ENCODE measurements around the gene MACROD2. TPM values are rescaled to one million over a fixed set of nuclear protein-coding genes. Genes with fewer than 3 reads are reported as not detected.

MACROD2 gene
- total RNA-seq, 2 experiments from 2014 or later: not detected

GRCh38 chr20:14717134-14717999 is 722.1 kb downstream of the MACROD2 start:
- CTCF ChIA-PET: no interaction called here
- Mint-ChIP-seq H3K4me3 (no peak overlapping the region), H3K9me3 (peaks cover 24% of the 10 kb centered on the region), H3K4me1 (ENCODE audit: low read depth) (no peaks in the 10 kb centered on the region), H3K27me3 (no peaks in the 10 kb centered on the region), H3K27ac (no peak overlapping the region), H3K36me3 (no peaks in the 10 kb centered on the region)
- DNase-seq: no peak
- POLR2A ChIA-PET: no interaction called here
- intact Hi-C loops (cut with micrococcal nuclease): no loop called here

DNA sequence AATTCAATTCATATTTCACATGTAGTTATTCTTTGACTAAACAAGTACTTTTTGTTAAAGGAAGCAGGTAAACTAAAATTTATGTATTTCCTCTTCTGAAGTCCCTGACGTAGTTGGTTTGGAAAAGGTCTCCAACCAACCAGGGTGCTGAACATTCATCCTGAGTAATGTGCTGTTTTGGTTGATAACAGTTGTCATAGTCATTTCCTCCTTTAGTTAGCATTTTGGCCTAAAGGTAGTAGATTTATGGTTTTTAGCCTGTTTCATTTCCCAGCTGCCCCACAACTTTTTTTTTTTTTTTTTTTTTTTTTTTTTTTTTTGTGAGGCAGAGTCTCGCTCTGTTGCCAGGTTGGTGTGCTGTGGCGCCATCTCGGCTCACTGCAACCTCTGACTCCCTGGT is 724.9 kb downstream of the MACROD2 start:
- no peak for DNase-seq
- H3K36me3 Mint-ChIP-seq: no peaks in the 10 kb centered on the region
- peaks cover 23% of the 10 kb centered on the region for H3K9me3 Mint-ChIP-seq
- no peak overlapping the region for H3K4me3 Mint-ChIP-seq
- no peaks in the 10 kb centered on the region for H3K4me1 Mint-ChIP-seq (ENCODE audit: low read depth)
- H3K27me3 Mint-ChIP-seq: no peaks in the 10 kb centered on the region
- ChIA-PET CTCF (no interaction called here), POLR2A (no interaction called here)
- H3K27ac Mint-ChIP-seq: no peak overlapping the region
- intact Hi-C loops (cut with micrococcal nuclease): no loop called here

DNA sequence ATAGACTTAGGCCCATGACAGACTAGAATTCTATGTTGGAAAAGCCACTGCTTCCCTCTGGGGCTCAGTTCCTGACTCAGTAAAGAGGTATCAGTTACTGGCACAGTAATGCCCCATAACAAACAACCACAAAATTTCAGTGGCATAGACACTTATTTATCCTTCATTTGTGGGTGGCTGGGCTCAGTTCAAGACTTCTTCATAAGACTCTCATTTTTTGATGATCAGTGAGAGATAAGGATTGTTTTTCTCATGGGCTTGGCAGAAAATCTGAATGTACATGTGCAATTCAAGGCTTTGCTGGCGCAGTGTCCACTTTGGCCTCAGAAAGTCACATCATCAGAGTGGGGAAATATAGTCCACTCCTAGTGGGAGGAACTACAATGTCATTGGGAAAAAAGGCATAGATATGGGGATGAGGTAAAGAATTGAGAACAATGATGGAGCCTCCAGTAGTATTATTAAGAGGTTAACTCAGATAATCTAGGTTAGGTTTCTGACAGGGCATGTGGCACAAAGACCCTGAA is 726.7 kb downstream of the MACROD2 start:
- no peak for DNase-seq
- Mint-ChIP-seq H3K27ac (no peak overlapping the region), H3K36me3 (no peaks in the 10 kb centered on the region), H3K27me3 (no peaks in the 10 kb centered on the region), H3K4me1 (ENCODE audit: low read depth) (no peaks in the 10 kb centered on the region), H3K4me3 (no peak overlapping the region), H3K9me3 (peaks cover 24% of the 10 kb centered on the region)
- intact Hi-C loops (cut with micrococcal nuclease): no loop called here
- POLR2A ChIA-PET: no interaction called here
- CTCF ChIA-PET: no interaction called here

DNA sequence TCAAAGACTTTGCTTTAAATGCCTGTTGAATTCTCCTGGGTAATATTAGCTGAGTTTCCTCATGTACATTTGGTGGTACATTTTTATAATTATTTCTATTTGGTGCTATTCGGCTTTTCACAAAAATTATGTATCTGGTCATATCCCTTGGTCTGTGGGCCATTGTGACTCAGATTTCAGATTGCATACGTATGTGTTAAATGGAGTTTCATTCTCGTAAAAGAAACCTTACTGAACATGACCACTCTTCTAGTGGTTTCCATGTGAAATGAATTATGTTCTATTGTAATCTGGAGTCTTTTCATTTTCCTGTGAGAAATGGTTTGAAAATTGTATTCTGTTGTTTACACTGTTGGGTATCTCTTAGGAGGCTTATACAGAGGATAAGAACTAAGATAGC is 728.3 kb downstream of the MACROD2 start:
- POLR2A ChIA-PET: no interaction called here
- H3K4me3 Mint-ChIP-seq: no peak overlapping the region
- peaks cover 21% of the 10 kb centered on the region for H3K9me3 Mint-ChIP-seq
- no peak for DNase-seq
- H3K36me3 Mint-ChIP-seq: no peaks in the 10 kb centered on the region
- intact Hi-C loops (cut with micrococcal nuclease): no loop called here
- no peaks in the 10 kb centered on the region for H3K27me3 Mint-ChIP-seq
- H3K4me1 Mint-ChIP-seq (ENCODE audit: low read depth): no peaks in the 10 kb centered on the region
- CTCF ChIA-PET: interaction anchor here (0.7 kb wide), 1 partner anchor 38 kb away, joined by 3 read pairs; no protein-coding TSS in a partner anchor
- no peak overlapping the region for H3K27ac Mint-ChIP-seq

DNA sequence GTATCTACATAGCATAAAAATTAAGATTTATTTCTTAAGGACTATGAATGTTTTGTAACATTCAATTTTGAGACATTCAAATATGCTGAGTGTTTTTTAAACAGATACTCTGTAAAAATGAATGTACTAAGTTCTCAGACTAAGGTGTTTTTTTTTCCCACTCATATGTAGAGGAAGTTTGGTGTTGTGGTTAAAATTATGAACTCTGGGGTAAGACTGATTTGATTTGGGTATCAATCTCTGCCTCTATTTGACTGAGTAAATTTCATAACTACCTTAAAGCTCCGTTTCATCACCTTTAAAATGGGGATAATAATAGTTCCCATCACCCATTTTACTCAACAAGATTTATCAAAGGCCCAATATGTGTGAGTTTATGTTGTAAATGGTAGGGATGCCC is 728.7 kb downstream of the MACROD2 start:
- Mint-ChIP-seq H3K27me3 (no peaks in the 10 kb centered on the region), H3K27ac (no peak overlapping the region), H3K4me1 (ENCODE audit: low read depth) (no peaks in the 10 kb centered on the region), H3K36me3 (no peaks in the 10 kb centered on the region), H3K9me3 (peaks cover 21% of the 10 kb centered on the region), H3K4me3 (no peak overlapping the region)
- intact Hi-C loops (cut with micrococcal nuclease): no loop called here
- no peak for DNase-seq
- ChIA-PET CTCF (interaction anchor here (0.7 kb wide), 1 partner anchor 38 kb away, joined by 3 read pairs; no protein-coding TSS in a partner anchor), POLR2A (no interaction called here)

- H3K36me3 Mint-ChIP-seq: no peaks in the 10 kb centered on the region
- no peak overlapping the region for H3K27ac Mint-ChIP-seq
- H3K27me3 Mint-ChIP-seq: no peaks in the 10 kb centered on the region
- peaks cover 19% of the 10 kb centered on the region for H3K9me3 Mint-ChIP-seq
- intact Hi-C loops (cut with micrococcal nuclease): no loop called here
- no peaks in the 10 kb centered on the region for H3K4me1 Mint-ChIP-seq (ENCODE audit: low read depth)
- CTCF ChIA-PET: interaction anchor here (0.7 kb wide), 1 partner anchor 37 kb away, joined by 3 read pairs; no protein-coding TSS in a partner anchor
- no peak overlapping the region for H3K4me3 Mint-ChIP-seq
- no peak for DNase-seq
- POLR2A ChIA-PET: no interaction called here
Observed at GRCh38 chr20:14724468-14724867, 729.2 kb downstream of the MACROD2 start.

DNA sequence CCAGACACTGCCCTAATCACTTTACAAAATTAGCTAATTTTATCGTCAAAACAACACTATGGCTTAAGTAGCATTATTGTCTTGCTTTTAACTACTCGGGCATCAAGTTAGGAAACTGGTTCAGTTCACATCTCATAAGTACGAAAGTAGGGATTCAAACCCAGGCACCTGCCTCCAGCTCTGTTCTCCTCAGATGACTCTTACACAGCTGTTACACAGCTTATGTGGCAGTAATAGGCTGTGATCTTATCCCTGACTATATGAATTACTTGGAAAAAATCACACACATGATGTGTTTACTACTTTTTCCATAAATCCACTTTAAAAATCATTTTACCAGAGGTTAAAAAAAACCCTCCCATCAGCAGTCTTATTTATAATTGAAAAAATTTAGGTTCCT is 731.3 kb downstream of the MACROD2 start:
- ChIA-PET CTCF (no interaction called here), POLR2A (no interaction called here)
- H3K27ac Mint-ChIP-seq: no peak overlapping the region
- H3K27me3 Mint-ChIP-seq: no peaks in the 10 kb centered on the region
- DNase-seq: no peak
- H3K9me3 Mint-ChIP-seq: peaks cover 20% of the 10 kb centered on the region
- no peaks in the 10 kb centered on the region for H3K36me3 Mint-ChIP-seq
- H3K4me3 Mint-ChIP-seq: no peak overlapping the region
- H3K4me1 Mint-ChIP-seq (ENCODE audit: low read depth): no peaks in the 10 kb centered on the region
- intact Hi-C loops (cut with micrococcal nuclease): no loop called here

DNA sequence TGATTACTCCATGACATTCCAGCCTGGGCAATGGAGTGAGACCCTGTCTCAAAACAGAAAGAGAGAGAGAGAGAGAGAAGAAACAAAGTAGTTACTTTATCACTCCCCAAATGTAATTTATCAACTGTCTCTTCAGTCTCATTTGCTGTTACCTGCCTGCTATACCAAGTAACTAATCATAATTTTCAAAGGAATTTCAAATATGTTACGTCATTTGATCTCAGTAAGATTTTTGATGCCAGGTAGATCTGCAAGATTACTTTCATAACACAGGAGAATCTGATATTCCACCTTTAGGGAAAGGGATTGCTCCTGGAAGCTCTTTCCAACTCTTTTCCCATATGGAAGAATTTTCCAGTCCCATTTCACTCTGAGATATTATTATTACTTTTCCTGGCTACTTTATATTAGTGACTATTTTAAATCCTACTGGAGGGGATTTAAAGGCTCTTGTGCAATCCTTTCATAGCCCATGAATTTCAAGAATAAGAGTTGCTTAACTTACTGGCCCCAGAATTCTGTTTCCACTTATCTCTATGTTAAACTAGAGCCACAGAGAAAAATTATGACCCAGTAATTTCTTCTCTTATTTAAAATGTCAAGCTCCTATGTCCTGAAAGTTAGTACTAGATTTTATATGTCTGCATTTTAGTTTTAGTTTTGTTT is 732.3 kb downstream of the MACROD2 start:
- H3K36me3 Mint-ChIP-seq: no peaks in the 10 kb centered on the region
- no peak overlapping the region for H3K4me3 Mint-ChIP-seq
- intact Hi-C loops (cut with micrococcal nuclease): no loop called here
- ChIA-PET CTCF (no interaction called here), POLR2A (no interaction called here)
- DNase-seq: no peak
- H3K4me1 Mint-ChIP-seq (ENCODE audit: low read depth): no peaks in the 10 kb centered on the region
- no peak overlapping the region for H3K27ac Mint-ChIP-seq
- H3K27me3 Mint-ChIP-seq: no peaks in the 10 kb centered on the region
- H3K9me3 Mint-ChIP-seq: peaks cover 14% of the 10 kb centered on the region

GRCh38 chr20:14729390-14729789 is 734.1 kb downstream of the MACROD2 start:
- ChIA-PET POLR2A (no interaction called here), CTCF (no interaction called here)
- H3K9me3 Mint-ChIP-seq: peaks cover 17% of the 10 kb centered on the region
- H3K36me3 Mint-ChIP-seq: no peaks in the 10 kb centered on the region
- H3K4me1 Mint-ChIP-seq (ENCODE audit: low read depth): no peaks in the 10 kb centered on the region
- intact Hi-C loops (cut with micrococcal nuclease): no loop called here
- H3K27ac Mint-ChIP-seq: no peak overlapping the region
- DNase-seq: no peak
- H3K4me3 Mint-ChIP-seq: no peak overlapping the region
- H3K27me3 Mint-ChIP-seq: no peaks in the 10 kb centered on the region

DNA sequence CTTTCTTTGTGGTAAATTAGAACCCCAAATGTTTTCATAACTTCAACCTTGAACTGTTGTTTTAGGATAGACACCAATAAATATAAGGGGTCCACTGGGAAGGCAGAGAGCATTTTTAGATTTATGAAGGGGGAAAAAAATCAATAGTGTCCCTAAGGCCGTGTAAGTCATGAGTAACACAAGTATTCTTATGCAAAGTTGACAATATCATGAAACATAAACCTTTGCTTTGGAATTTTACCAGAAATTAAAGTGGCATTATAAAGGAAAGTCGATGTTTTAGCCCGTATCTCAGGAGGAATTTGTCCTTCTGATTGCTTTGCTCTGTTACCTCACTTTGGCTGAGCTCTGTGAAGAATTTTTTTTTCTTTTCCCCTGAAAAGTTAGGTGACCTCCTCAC is 737.0 kb downstream of the MACROD2 start:
- Mint-ChIP-seq H3K9me3 (peaks cover 12% of the 10 kb centered on the region), H3K27ac (no peak overlapping the region), H3K4me3 (no peak overlapping the region), H3K4me1 (ENCODE audit: low read depth) (no peaks in the 10 kb centered on the region), H3K36me3 (no peaks in the 10 kb centered on the region), H3K27me3 (no peaks in the 10 kb centered on the region)
- intact Hi-C loops (cut with micrococcal nuclease): no loop called here
- CTCF ChIA-PET: no interaction called here
- POLR2A ChIA-PET: no interaction called here
- no peak for DNase-seq

GRCh38 chr20:14732996-14733395 is 737.7 kb downstream of the MACROD2 start:
- Mint-ChIP-seq H3K27me3 (no peaks in the 10 kb centered on the region), H3K27ac (no peak overlapping the region), H3K36me3 (no peaks in the 10 kb centered on the region), H3K9me3 (peaks cover 12% of the 10 kb centered on the region), H3K4me1 (ENCODE audit: low read depth) (no peaks in the 10 kb centered on the region), H3K4me3 (no peak overlapping the region)
- ChIA-PET CTCF (no interaction called here), POLR2A (no interaction called here)
- no peak for DNase-seq
- intact Hi-C loops (cut with micrococcal nuclease): no loop called here

- no peaks in the 10 kb centered on the region for H3K27me3 Mint-ChIP-seq
- intact Hi-C loops (cut with micrococcal nuclease): no loop called here
- H3K9me3 Mint-ChIP-seq: peaks cover 7% of the 10 kb centered on the region
- no peak overlapping the region for H3K4me3 Mint-ChIP-seq
- POLR2A ChIA-PET: no interaction called here
- DNase-seq: no peak
- no peaks in the 10 kb centered on the region for H3K4me1 Mint-ChIP-seq (ENCODE audit: low read depth)
- CTCF ChIA-PET: no interaction called here
- no peak overlapping the region for H3K27ac Mint-ChIP-seq
- no peaks in the 10 kb centered on the region for H3K36me3 Mint-ChIP-seq
Observed at GRCh38 chr20:14740380-14740779, 745.1 kb downstream of the MACROD2 start.

GRCh38 chr20:14741616-14742015 is 746.3 kb downstream of the MACROD2 start:
- no peak overlapping the region for H3K27ac Mint-ChIP-seq
- ChIA-PET CTCF (no interaction called here), POLR2A (no interaction called here)
- no peaks in the 10 kb centered on the region for H3K4me1 Mint-ChIP-seq (ENCODE audit: low read depth)
- intact Hi-C loops (cut with micrococcal nuclease): no loop called here
- H3K4me3 Mint-ChIP-seq: no peak overlapping the region
- H3K36me3 Mint-ChIP-seq: no peaks in the 10 kb centered on the region
- peaks cover 15% of the 10 kb centered on the region for H3K9me3 Mint-ChIP-seq
- no peak for DNase-seq
- H3K27me3 Mint-ChIP-seq: no peaks in the 10 kb centered on the region
